ENCODE data around the gene NAA25.
"Not testable (repeated sequence)": the region's sequence is repeated elsewhere in the genome, so short reads cannot be mapped to it uniquely, and the experiment has no call there.

Gene NAA25

DNA sequence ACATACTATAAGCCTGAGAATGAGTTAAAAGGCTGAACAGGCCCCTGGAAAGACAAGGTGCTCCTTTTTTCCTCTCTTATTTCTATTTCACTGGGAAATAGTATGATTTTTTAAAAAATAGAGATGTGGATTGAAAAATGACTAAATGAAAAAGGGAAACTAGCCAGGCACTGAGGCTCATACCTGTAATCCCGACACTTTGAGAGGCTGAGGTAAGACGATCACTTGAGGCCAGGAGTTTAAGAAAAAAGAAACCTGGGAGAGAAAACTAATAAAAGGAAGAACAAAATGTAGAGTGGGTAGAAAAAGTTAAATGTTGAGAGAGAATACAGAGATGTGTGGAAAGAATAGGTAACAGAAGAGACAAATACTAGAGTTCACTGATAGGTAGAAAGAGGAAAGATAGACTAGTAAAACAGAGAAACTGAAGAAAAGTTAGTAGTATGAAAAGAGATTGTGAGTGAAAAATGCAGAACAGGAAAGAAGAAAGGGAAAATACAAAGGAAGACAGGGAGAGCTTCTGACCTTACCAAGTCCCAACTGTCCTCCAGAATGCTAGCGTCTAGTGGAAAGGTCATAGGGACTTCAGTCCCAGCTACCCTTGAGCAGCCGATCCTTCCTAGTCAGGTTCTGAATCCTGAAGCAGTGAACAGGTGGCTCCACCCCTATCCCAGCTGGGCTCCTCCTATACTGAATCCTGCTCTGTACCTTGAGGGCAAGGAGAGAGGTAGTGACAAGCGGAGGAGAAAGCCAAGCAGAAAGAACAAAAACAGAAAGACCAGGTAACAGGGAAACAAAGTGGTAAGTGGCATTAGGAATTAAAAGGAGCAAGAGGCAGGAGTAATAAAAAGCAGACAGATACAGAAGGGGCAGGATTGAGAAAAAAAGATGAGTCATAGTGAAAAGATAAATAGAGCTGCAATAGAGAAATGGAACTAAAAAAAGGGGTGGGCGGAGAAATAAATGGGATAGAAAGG lies 102.9 kb downstream of the NAA25 start:
- no peak for DNase-seq

DNA sequence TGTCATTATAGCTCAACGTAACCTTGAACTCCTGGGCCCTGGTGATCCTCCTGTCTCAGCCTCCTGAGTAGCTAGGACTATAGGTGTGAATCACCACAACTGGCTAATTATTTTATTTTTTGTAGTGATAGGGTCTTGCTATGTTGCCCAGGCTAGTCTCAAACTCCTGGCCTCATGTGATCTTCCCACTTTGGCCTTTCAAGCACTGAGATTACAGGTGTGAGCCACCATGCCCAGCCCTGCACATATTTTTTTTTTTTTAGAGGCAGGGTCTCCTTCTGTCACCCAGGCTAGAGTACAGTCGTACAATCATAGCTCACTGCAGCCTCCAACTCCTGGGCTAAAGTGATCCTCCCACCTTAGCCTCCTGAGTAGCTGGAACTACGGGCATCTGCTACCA lies 104.5 kb downstream of the NAA25 start:
- DNase-seq = no peak

DNA sequence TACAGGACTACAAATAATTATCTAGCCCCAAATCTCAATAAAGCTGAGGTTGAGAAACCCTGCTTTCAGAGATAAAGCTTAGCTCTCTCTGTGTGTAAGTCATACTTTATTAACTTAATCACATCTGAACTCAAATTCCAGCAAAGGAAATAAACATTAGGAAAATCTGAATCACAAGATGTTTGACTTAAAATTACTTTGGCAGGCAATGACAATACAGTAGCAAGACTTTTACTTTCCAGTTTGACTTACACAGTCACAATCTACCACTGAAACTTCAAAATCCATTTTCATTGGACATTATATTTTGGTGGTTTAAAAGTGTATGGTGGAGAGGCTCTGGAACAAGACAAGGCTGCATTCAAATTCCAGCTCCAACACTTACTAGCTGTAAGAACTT lies 107.0 kb downstream of the NAA25 start:
- no peak for DNase-seq

DNA sequence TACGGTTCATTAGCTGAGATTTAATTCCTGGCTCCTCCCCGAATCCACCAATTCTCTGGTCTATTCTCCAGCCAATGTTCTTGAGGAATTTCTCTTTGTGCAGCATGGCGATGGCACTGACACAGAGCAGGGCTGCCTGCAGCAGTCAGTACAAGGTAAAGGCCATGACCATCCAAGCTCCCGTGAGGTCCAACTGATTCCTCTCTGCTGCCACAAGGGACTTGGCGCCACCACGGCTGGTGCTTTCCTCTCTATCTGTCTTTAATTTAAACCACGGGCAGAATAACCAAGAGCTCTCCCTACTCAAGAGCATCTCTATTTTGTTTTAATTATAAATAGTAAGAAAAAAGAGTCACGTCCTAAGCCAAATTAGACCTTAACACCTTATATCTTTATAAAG lies 107.8 kb downstream of the NAA25 start:
- DNase-seq = no peak

DNA sequence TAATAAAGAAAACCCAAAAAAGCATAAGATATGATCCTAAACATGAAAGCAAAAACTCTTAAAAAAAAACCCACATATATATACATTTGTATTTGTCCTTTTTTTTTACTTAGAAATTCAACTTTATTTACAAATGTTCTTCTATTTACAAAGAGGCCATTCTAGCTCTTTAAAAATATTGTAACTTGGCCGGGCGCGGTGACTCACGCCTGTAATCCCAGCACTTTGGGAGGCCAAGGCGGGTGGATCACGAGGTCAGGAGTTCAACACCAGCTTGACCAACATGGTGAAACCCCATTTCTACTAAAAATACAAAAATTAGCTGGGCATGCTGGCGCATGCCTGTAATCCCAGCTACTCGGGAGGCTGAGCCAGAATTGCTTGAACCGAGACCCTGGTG lies 109.5 kb downstream of the NAA25 start:
- DNase-seq = not testable (repeated sequence)

DNA sequence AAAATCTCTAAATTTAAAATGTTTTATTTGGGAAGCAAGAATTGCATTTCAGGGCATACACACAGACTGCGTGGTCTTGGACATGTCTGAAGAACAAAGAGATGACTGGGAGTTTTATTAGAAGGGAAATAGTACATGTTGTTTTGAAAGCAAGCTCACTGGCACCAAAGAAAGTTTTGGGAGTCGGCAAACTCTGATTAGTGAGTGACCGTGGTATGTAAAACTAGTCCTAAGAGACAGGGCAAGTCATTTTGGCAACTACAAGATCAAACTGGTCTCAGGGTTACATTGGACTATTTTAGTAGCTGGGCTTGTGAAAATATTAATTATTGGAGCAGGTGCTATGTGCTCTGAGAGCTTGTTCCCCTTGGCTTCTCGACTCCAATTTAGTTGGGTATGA lies 110.6 kb downstream of the NAA25 start:
- DNase-seq = no peak

DNA sequence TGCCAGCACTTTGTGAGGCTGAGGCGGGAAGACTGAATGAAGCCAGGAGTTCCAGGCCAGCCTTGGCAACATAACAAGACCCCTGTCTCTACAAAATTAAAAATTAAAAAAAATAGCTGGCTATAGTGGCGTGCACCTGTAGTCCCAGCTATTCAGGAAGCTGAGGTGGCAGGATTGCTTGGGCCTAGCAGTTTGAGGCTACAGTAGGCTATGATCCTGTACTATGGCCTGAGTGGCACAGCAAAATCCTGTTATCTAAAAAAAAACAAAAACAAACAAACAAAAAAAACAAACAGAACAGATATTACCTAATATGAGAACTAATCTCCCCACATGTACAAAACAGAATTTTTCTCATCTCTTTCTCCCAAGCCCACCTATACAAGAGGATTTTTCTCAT lies 111.3 kb downstream of the NAA25 start:
- no peak for DNase-seq

DNA sequence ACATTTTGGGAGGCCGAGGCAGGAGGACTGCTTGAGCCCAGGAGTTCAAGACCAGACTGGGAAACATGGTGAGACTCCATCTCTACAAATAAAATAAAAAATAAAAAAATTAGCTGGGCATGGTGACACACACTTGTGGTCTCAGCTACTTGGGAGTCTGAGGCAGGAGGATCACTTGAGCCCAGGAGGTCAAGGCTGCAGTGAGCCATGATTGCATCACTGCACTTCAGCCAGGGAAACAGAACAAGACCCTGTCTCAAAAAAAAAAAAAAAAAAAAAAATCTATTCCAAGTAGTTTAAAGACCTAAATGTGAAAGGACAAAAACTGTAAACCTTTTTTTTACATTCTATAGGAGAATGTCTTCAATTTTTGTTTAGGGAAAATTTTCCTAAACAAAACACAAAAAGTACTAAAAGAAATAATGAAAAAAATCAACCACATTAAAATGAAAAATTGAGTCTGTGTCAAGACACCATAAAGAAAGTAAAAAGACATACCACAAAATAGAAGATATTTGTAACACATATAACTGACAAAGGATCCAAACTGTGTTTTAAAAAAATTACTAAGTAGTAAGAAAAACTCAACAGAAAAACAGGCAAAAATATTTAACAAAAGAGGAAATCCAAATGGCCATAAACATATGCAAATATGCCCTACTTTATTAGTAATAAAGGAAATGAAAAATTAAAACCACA lies 112.7 kb downstream of the NAA25 start:
- no peak for DNase-seq

DNA sequence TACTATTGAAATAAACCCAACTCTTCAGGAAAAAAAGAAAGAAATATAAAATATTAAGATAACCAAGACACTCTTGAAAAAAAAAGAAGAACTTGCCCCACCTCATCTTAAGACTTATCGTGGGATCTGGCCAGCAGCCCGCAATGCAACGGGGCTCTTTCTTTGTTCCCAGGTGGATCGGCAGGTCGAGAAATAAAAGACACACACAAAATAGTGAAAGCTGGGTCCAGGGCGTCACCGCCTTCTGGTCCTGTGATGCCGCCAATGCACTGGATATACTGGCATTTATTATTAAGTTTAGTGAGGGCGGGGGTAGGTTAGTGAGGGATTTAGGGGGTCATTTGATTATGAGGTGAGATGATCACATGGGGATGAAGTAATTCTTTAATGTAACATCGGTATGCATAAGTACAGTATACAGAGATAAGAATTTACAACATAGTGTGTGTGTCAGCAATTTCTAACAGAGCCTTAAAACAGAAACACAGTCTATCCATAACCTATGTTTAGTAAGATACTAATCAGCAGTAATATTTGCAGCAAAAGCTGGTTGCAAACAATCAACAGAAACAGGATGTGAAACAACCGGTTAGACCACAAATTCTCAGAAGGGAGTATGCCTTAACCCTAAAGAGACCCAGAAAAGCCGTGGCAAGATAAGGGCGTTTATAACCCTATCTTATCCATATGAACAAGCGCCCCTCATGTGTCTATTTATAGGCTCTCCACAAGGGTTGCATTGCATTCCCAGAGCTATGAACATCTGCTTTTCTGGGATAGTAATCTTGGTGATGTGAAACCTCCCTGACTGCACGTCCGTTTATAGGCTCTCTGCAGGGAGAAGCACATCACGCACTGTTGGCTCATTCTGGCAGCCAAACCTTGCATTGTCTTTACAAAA lies 114.1 kb downstream of the NAA25 start:
- DNase-seq = not testable (repeated sequence)

DNA sequence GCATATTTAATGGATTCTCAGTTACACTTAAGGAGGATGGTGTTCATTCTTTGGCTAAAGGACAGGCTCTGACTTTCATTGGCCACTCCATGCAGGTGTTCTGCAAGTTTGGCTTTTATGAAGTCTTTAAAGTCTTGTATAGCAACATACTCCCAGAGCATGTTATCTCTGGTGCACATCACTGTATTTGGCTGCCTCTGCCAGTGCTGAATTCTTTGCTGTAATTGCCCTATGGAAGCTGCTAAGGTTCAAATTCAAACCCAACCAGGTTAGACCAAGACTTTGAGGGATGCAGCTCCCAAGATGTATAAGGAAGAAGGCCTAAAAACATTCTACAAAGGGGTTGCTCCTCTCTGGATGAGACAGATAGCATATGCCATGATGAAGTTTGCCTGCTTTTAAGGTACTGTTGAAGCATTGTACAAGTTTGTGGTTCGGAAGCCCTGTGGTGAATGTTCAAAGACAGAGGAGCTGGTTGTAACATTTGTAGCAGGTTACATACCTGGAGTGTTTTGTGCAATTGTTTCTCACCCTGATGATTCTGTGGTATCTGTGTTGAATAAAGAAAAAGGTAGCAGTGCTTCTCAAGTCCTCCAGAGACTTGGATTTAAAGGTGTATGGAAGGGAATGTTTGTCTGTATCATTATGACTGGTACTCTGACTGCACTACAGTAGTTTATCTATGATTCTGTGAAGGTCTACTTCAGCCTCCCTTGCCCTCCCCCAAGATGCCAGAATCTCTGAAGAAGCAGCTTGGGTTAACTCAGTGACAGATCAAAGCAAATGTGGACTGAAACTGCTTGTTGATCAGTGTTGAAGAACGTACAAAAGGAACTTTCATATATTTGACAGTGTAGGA lies 115.1 kb downstream of the NAA25 start:
- DNase-seq = no peak

DNA sequence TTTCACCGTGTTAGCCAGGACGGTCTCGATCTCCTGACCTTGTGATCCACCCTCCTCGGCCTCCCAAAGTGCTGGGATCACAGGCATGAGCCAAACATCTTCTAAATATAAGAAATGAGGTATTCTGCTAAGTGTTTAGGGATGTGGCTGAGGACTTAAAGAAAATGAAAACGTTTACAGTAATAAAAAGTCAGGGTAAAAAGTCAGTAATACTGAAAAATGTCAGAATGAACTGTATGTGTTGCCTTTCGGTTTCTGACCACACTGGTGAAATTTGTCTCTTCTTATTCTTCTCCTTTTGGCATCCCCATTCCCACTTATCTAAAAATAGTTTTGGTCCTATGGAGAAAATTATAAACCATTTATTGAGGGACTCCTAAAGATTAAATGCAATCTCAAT lies 116.1 kb downstream of the NAA25 start:
- DNase-seq = no peak

DNA sequence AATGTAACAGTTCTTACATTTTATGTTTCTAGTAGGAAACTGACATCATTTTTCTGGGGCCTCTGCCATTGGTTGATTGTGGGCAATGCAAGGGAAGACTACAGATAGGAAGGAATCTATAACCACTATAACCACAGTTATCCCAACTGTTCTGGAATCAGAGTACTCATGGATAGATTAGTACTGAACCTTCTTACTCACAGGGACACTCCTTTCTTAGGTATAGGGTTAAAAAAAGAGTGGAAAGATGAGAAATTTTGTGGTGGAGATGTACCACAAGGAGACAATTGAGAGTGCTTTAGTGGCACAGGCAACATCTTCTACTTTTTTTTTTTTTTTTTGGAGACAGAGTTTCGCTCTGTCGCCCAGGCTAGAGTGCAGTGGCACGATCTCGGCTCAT lies 116.6 kb downstream of the NAA25 start:
- DNase-seq = no peak

DNA sequence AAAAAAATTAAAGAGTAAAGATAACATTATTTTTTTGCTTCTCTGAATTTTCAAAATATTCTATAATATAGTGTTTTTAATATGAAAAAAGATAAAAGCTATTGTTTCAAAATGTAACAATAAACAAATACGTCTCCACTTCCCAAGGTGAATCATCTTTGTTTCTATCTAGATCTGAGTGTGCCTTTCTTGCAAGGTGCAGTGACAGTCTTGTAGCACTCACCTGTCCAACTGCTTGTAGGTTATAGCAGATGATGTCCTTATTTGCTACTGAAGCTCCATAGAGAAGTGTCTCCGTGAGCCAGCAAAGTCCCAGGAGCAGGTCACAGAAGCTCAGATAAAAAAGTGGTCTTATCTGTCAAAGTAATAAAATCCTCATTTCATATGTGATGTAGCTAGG lies 117.0 kb downstream of the NAA25 start:
- no peak for DNase-seq

DNA sequence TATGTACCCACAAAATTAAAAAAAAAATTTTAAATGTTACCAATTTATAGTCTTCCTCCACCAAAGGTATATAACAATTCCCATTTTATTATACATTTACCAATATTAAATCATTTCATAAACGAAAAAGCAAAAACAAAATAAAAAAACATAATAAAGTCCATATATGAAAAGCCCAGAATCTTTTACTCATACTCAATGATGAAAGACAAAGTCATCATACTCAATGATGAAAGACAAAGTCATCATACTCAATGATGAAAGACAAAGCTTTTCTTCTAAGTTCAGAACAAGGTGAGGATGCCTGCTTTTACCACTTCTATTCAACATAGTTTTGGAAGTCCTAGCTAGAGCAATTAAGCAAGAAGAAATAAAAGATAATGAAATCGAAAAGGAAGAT lies 123.8 kb downstream of the NAA25 start:
- no peak for DNase-seq

DNA sequence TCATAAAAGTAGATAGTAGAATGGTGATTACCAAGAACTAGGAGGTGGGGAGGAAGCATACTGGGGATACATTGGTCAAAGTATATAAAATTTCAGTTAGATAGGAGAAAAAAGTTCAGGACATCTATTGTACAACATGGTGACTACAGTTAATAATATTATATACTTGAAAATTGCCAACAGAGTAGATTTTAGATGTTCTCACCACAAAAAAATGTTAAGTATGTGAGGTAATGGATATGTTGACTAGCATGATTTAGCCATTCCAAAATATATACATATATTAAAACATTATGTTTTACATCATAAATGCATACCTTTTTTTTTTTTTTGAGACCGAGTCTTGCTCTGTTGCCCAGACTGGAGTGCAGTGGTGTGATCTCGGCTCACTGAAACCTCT lies 126.6 kb downstream of the NAA25 start:
- no peak for DNase-seq

DNA sequence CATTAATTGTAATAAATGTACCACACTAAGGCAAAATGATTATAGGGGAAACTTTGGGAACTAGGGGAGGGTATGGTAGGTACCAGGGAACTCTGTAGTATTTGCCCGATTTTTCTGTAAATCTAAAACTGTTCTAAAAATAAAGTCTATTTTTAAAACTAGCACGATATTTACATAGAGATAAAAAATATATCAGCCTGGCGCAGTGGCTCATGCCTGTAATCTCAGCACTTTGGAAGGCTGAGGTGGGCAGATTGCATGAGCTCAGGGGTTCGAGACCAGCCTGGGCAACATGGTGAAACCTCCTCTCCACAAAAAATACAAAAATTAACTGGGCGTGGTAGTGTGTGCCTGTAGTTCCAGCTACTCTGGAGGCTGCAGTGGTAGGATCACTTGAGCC lies 128.0 kb downstream of the NAA25 start:
- no peak for DNase-seq

DNA sequence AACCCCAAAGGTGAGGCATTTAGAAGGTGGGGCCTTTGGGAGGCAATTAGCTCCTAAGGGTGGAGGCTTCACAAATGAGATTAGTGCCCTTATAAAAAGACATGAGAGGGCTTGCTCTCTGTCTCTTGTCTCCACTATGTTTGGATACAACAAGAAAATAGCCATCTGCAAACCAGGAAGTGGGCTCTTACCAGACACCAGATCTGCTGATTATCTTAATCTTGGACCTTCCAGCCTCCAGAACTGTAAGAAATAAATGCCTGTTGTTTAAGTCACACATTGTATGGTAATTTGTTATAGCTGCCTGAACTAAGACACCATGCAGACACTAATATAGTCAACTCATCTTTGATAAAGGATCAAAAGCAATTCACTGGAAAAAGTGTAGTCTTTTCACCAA lies 130.0 kb downstream of the NAA25 start:
- DNase-seq = no peak

DNA sequence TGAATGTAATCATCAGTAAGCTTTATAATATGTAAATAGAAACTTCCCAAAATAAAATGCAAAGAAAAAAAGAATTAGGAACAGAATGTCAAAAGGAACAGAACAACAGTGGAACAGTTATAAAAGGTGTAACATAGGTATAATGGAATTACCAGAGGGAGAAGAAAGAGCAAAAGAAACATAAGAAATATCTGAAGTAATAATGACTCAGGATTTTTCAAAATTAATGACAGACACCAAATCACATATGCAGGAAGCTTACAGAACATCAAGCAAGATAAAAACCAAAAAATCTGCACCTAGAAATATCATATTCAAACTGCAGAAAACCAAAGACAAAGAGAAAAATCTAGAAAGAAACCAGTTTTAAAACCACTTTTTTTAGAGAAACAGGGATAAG lies 131.7 kb downstream of the NAA25 start:
- no peak for DNase-seq

All from NK-92 treated with Interleukin-12 subunit alpha and Interleukin-12 subunit beta, amount 100 ng/mL, for 24 hours (cell line).